HG03159 (cell line): ENCODE results near the gene THSD7A.

Experiments used
- ATAC-seq: cut with Tn5 transposase; IDR thresholded peaks from one replicate; pipeline ENCODE4 v1.9.1; 2021; ENCODE audit warnings: mild to moderate bottlenecking, moderate library complexity; ENCODE audit not compliant: unreplicated experiment

THSD7A gene

GRCh38 chr7:11818281-11818680 is 13.7 kb downstream of the THSD7A start:
- ATAC-seq, result no peak

- ATAC-seq, result no peak
Observed at GRCh38 chr7:11817111-11817740, 14.8 kb downstream of the THSD7A start.

- ATAC-seq, result no peak
Observed at GRCh38 chr7:11811709-11812108, 20.3 kb downstream of the THSD7A start.

- no peak for ATAC-seq
Observed at GRCh38 chr7:11810043-11810625, 21.9 kb downstream of the THSD7A start.

- ATAC-seq, result no peak
Observed at GRCh38 chr7:11807000-11807399, 25.0 kb downstream of the THSD7A start.

GRCh38 chr7:11804621-11805020 is 27.4 kb downstream of the THSD7A start:
- ATAC-seq, result no peak

GRCh38 chr7:11795231-11795630 is 36.8 kb downstream of the THSD7A start:
- no peak for ATAC-seq

GRCh38 chr7:11792166-11792565 is 39.8 kb downstream of the THSD7A start:
- no peak for ATAC-seq

GRCh38 chr7:11788568-11788967 is 43.4 kb downstream of the THSD7A start:
- ATAC-seq, result no peak

- ATAC-seq, result no peak
Observed at GRCh38 chr7:11787534-11787933, 44.5 kb downstream of the THSD7A start.

GRCh38 chr7:11786186-11786585 is 45.8 kb downstream of the THSD7A start:
- ATAC-seq, result no peak

GRCh38 chr7:11784769-11785536 is 47.0 kb downstream of the THSD7A start:
- ATAC-seq, result no peak

- no peak for ATAC-seq
Observed at GRCh38 chr7:11779864-11780674, 51.9 kb downstream of the THSD7A start.

GRCh38 chr7:11776039-11776438 is 56.0 kb downstream of the THSD7A start:
- no peak for ATAC-seq

GRCh38 chr7:11775401-11775800 is 56.6 kb downstream of the THSD7A start:
- ATAC-seq, result no peak

- ATAC-seq, result no peak
Observed at GRCh38 chr7:11768263-11768662, 63.7 kb downstream of the THSD7A start.

GRCh38 chr7:11767148-11767547 is 64.8 kb downstream of the THSD7A start:
- no peak for ATAC-seq

GRCh38 chr7:11760372-11760771 is 71.6 kb downstream of the THSD7A start:
- no peak for ATAC-seq

- ATAC-seq, result no peak
Observed at GRCh38 chr7:11758627-11759111, 73.3 kb downstream of the THSD7A start.

GRCh38 chr7:11757153-11757552 is 74.8 kb downstream of the THSD7A start:
- no peak for ATAC-seq

- no peak for ATAC-seq
Observed at GRCh38 chr7:11754933-11755332, 77.1 kb downstream of the THSD7A start.
